IPS-NIHi11 (cell line): ENCODE measurements around the gene PSAP.
"Not testable (repeated sequence)": the region's sequence is repeated elsewhere in the genome, so short reads cannot be mapped to it uniquely, and the experiment has no call there.

Experiments
- DNase-seq: peaks from one replicate; pipeline ENCODE4 v3.0.0; 2012; ENCODE audit warnings: mixed read lengths, low spot score

Gene PSAP

GRCh38 chr10:71873582-71874211 lies 22.6 kb upstream of the PSAP start:
- no peak for DNase-seq

GRCh38 chr10:71869601-71870000 lies 18.6 kb upstream of the PSAP start:
- DNase-seq: not testable (repeated sequence)

- DNase-seq: no peak
Measured at GRCh38 chr10:71868192-71868697, 17.2 kb upstream of the PSAP start.

- DNase-seq: peak; percentile 34
Measured at GRCh38 chr10:71865561-71866041, 14.6 kb upstream of the PSAP start.

GRCh38 chr10:71864911-71865361 lies 13.9 kb upstream of the PSAP start:
- DNase-seq: no peak

- no peak for DNase-seq
Measured at GRCh38 chr10:71863203-71863602, 12.2 kb upstream of the PSAP start.

GRCh38 chr10:71860243-71861029 lies 9.4 kb upstream of the PSAP start:
- peak; percentile 80 for DNase-seq

GRCh38 chr10:71857934-71858890 lies 7.2 kb upstream of the PSAP start:
- no peak for DNase-seq

- no peak for DNase-seq
Measured at GRCh38 chr10:71856619-71857018, 5.6 kb upstream of the PSAP start.

GRCh38 chr10:71854031-71854430 lies 3.0 kb upstream of the PSAP start:
- no peak for DNase-seq

GRCh38 chr10:71852355-71852937 lies 1.4 kb upstream of the PSAP start:
- no peak for DNase-seq

GRCh38 chr10:71851465-71852095 lies 529 bp upstream of the PSAP start:
- DNase-seq: not testable (repeated sequence)

- DNase-seq: no peak
Measured at GRCh38 chr10:71850021-71850742, 869 bp downstream of the PSAP start.

GRCh38 chr10:71849461-71849908 lies 1.6 kb downstream of the PSAP start:
- DNase-seq: no peak

- DNase-seq: no peak
Measured at GRCh38 chr10:71848325-71849275, 2.5 kb downstream of the PSAP start.

- no peak for DNase-seq
Measured at GRCh38 chr10:71847418-71847817, 3.6 kb downstream of the PSAP start.

GRCh38 chr10:71846816-71847215 lies 4.2 kb downstream of the PSAP start:
- DNase-seq: no peak

GRCh38 chr10:71845410-71846405 lies 5.3 kb downstream of the PSAP start:
- no peak for DNase-seq
